Fibroblast of skin of left quadriceps (primary cell): ENCODE results near the gene NEU4.
"Not testable (repeated sequence)": the region's sequence is repeated elsewhere in the genome, so short reads cannot be mapped to it uniquely, and the experiment has no call there.

Experiments
- DNase-seq, 2 experiments: peaks; one replicate each; pipeline ENCODE4 v3.0.0-alpha.2; 2013; ENCODE audit warnings: low read depth in 2 of 2

Gene NEU4

DNA sequence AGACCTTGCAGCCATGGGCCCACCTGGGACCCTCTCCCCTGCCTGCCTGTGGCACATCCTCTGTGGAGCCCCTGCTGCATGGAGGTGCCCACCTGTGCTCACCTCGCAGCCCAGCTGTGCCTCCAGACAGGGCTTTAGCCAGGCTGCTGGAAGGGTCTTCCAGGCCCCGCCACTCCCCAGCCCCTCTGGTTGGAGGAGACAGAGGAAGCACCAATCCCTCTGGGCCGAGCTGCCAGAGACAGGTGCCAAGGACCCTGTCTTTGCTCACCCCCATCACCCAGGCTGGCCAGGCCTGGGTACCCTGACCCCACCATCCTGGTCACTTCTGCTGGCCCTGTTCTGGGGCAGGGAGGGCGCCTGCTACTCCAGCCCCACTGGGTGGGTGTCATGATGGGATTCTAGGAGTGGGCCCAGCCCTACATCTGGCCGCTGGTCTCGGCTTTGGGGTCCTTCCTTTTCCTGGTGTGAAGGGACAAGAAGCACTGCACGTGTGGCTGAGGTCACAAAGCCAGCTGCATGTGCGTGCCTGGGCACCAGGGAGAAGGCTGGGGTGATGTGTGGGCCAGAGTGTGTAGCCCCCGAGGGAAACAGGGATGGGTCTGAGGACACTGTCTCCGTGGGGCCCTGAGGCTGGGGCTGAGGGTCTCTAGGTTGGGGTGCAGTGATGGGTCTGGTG is 9.3 kb upstream of the NEU4 start:
- no peak for DNase-seq

DNA sequence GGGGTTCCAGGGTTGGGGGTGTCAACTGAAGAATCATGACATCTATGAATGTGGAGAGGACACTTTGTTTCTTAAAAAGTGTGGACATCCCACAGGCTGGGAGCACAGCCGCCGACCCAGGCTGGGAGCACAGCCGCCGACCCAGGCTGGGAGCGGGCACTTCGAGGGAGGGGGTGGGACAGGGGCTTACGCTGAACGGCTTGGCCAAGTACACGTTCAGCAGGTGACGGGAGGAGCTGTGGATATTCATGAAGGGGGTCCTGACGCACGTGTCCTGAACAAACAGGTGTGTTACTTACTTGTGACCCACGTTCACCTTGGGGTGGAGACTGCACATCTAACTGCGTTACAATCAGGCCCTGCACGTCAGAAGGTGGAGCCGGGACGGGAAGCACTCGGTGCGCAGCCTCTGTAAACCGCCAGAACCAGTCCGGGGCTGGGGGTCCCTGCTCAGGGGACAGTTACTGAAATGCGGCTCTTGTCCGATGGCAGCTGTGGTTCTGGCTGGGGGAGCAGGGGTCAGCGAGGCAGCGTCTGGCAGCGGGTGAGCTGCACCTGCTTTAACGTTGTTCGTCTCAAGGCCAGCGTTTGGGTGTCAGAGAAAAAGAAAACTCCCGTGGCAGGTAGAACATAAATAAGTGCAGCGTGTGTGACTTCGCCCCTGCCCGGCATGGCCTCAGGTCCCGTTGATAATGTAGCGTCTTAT is 8.6 kb upstream of the NEU4 start:
- not testable (repeated sequence) for DNase-seq

DNA sequence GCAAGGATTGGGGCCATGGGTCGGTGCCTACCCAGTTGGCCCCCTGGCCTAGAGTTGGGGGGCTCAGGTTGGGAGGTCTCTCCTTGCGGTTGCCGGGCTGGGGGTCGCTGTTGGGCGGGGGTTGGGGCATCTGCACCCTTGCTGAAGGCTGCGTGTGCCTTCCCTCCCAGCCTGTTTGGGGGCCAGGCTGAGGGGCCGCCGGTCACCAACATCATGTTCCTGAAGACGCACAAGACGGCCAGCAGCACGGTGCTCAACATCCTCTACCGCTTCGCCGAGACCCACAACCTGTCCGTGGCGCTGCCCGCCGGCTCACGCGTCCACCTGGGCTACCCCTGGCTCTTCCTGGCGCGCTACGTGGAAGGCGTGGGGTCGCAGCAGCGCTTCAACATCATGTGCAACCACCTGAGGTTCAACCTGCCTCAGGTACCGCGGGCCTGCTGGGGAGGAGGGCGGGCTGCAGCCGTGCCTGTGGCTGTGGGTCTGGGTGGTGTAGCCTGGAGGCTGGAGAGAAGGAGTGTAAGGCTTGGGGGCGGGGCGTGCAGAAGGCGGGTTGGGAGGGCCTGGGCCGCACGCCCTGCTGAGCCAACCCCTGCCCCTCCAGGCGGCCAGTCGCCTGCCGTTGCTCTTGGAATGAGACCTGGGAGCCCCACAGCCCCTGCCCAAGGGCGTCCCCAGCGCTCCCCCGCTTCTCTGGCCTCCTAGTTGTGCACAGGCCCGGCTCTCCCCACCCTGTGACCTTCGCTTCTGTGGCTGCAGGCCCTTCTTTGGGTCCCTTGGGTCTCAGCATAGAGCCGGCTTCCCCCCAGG is 7.2 kb upstream of the NEU4 start:
- DNase-seq: no peak

DNA sequence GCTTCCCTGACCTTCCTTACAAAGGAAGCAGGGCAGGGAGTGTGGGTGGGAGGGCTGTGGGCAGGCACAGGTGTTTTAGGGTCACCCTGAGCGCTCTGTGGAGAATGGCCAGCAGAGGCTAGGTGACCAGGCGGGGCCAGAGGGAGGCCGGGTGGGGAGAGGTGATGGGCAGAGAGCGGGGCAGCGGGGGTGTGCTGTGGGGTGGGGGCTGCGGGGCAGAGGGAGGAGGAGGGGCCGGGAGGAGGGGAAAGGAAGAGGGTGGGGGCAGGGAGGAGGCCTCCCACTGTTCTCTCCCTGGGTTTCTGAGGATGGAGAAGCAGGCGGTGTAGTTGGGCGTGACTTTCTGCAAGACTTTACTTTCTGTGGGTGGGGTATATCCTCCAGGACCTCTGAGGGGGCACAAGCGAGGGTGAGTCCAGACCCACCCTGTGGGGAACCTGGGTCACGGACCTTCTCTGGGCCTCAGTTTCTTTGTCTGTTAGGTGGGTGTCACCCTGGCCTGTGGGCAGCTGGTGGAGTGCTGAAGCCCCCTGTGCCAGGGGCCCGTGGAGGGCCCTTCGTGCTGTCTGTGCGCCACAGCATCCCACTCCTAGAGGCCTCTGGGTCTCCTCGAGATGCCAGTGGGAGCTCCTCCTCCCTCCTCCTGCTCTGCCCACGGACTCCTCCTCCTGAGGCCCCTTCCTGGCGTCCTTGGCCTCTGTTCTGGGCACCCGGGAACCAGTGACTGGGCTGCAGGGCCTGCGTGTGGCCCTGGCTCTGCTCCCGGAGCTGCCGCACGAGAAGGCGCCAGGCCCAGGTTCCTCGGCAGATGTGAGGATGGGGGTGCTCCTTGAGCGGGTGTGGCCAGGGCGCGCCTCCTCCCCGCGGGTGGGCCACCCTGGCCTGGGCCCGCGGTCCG is 6.3 kb upstream of the NEU4 start:
- DNase-seq: no peak

DNA sequence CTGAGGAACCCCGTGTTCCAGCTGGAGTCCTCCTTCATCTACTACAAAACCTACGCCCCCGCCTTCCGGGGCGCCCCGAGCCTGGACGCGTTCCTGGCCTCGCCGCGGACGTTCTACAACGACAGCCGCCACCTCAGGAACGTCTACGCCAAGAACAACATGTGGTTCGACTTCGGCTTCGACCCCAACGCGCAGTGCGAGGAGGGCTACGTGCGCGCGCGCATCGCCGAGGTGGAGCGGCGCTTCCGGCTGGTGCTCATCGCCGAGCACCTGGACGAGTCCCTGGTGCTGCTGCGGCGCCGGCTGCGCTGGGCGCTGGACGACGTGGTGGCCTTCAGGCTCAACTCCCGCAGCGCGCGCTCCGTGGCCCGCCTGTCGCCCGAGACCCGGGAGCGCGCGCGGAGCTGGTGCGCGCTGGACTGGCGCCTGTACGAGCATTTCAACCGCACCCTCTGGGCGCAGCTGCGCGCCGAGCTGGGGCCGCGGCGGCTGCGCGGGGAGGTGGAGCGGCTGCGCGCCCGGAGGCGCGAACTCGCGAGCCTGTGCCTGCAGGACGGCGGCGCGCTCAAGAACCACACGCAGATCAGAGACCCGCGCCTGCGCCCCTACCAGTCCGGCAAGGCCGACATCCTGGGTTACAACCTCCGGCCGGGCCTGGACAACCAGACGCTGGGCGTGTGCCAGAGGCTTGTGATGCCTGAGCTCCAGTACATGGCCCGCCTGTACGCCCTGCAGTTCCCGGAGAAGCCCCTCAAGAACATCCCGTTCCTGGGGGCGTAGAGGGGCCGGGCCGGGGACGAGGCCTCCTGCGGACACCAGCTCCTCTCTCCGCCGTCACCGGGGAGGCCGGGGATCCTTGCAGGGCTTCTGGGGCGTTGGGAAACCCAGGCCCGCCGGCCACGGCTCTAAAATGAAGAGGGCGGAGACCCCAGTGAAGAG is 5.3 kb upstream of the NEU4 start:
- DNase-seq: peak in 1 of 2 experiments; percentile 7

DNA sequence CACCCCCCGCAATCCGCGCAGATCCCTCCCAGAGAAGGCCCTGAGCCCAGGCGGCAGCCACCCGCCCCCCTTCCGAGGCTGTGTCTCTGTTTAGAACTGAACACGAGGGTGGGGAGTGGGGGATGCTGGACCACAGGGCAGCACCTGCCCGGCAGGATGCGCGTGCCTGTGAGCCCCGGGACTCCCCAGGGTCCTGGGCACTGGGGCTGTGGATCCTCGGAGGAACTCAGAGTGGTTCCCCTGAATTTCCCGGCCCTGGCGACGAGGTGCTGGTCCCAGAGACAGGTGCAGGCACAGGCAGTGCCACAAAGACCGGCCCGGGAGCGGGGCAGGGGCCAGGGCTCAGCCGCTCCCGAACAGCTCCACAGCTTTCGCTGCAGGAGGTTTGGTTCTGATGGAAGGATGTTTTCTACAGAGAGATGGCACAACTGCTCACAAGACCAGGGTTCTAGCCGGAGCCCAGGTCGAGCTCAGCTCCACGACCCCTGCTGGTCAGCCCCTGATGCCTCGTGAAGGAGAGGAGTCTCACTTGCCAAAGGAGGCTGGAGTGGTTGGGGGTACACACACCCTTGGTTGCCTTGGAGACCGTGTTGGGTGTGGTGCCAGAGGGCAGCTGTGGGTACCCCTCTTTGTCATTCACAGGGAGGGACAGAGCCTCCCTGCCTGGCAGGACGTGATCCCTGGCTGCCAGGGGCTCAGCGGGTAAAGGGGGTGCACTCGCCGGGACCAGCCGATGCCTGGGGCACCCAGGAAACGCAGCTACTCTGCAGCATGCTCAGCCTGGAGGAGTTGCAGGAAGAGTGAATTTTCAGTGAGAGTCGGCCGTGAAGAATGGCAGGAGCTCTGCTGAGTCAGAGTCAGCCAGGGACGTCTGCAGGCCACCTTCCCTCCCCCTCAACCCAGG is 4.4 kb upstream of the NEU4 start:
- DNase-seq: peak in 1 of 2 experiments; percentile 6

DNA sequence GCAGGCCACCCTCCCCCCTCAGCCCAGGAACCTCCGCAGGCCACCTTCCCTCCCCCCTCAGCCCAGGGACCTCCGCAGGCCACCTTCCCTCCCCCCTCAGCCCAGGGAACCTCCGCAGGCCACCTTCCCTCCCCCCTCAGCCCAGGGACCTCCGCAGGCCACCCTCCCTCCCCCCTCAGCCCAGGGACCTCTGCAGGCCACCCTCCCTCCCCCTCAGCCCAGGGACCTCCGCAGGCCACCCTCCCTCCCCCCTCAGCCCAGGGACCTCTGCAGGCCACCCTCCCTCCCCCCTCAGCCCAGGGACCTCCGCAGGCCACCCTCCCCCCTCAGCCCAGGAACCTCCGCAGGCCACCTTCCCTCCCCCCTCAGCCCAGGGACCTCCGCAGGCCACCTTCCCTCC is 2.8 kb upstream of the NEU4 start:
- DNase-seq: not testable (repeated sequence)

DNA sequence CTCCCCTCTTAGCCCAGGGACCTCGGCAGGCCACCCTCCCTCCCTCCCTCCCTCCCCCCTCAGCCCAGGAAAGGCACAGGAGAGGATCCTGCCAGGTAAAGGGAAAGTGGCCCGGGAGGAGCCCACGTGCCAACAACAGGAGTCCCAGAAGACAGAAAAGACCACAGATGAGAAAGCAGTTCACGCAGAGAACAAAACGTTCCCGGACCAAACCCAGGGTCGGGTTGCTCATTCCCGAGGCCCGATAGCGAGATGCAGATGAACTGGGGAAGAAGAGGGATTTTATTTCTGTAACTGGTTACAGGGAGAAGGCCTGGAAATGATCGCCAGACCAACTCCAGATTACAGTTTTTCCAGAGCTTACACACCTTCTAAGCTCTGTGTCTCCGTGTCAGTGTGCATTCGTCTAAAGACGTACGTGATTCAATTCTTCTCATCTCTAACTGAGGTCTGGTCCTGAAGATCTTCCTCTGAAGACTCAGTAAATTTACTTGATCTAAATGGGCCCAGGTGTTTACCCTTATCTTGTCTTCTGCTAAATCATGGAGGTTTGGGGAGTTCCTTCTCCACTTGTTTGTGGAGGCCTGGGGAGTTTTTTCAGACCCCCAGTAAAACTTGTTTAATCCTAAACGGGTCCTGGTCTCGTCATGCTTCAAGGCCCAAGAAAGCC is 807 bp upstream of the NEU4 start:
- no peak for DNase-seq

DNA sequence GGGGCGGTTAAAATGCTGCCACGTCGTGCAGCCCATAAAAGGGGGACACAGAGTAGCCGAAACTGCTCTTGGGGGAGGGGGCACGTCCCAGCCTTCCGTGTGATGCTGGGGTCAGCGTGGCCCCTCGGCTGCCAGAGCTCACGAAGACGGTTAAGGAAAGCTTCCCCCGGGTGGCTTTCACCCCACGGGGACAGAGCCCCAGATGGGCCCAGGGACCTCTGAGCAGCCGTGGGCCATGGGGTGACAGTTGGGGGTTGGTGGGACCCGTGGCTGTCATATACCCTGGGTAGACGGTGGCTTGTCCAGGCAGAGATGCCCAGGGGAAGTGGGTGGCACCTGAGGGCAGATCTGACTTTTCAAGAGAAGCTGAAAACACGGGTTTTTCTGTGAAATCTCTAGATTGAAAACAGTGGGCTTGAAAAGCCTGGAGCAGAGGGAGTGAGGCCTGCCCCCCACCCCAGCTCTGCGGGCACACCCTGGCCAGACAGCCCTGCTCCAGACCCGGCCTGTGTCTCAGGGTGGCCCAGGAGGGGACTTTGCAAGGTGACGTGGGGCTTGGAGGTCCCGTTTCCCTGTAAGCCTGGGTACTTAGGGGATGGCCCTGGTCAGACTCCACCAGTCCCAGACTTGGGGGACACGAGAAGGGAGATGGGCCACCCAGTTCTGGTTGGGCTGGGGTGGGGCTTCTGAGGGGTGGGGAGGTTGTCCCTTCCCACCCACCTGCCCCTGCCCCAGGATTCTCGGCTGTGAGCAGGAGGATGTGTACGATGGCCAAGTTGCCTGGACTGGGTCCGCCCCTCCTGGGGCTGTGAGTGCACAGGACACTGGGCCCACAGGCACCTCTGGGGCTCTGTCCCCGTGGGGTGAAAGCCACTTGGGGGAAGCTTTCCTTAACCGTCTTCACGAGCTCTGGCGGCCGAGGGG is 652 bp downstream of the NEU4 start:
- DNase-seq: no peak

DNA sequence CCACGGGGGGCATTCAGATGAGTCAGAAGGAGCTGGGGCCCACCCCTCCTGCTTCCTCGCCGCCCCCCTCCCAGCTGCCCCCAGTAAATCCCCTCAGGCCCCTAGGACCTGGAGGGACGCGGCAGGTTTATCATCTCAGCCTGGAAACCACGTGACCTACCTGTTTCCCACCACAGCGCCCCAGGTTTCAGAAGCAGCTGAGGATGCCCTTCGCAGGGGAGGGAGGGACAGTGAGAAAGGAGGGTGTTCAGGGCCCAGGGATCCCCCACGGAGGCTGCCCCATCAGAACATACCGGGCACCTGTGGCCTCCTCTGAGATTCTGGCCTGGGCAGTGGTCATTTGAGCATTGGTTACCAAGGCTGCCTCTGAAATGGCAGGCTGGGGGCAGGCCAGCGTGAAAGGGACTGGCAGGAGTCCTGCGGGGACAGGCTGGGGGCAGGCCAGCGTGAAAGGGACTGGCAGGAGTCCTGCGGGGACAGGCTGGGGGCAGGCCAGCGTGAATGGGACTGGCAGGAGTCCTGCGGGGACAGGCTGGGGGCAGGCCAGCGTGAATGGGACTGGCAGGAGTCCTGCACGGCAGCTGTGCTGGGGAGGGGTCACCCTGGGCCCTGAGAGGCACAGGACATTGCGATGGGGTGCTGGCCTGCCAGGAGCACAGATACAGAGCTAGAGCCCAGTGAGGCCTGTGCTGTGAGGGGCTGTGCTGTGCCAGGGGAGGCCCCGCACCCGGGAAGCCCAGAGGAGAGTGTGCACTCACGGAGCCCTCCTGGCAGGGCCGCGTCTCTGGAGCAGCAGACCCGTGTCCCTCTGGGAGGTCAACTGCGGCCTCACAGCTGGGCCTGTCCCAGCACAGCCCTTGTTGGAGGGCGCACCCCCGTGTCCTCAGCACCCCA is 1.6 kb downstream of the NEU4 start:
- no peak for DNase-seq

DNA sequence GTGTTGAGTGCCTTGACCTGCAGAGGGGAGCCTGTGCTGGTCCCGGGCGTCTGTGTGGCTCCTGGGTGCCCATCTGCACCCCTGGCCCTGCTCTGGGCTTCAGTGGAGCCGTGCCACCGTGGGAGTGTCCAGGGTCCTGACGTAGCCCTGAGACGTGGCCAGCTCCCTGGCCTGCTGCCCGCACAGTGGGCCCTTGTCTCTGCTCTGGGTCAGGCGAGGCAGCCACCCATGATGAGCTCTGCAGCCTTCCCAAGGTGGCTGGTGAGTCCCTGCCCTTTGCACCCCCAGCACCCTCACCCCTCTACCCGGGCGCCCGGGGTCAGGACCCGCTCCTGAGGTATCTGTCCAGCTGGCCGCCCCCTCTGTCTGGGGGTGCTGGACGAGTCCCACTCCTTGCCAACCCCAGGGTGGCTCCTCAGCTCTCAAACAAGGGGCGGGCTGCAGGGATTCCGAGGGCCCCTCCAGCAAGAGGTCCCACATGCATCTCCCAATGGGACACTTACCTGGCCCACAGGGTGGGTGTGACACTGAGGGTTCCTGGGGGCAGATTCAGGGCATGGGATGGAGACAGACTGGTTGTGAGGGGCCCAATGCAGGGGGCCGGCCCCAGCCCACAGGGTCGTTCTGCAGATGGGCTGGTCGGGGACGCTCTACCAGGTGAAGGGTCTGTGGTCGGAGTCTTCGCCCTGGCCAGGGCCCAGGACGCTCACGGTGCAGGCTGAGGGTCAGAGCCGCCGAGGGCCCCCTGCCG is 2.4 kb downstream of the NEU4 start:
- DNase-seq: no peak

DNA sequence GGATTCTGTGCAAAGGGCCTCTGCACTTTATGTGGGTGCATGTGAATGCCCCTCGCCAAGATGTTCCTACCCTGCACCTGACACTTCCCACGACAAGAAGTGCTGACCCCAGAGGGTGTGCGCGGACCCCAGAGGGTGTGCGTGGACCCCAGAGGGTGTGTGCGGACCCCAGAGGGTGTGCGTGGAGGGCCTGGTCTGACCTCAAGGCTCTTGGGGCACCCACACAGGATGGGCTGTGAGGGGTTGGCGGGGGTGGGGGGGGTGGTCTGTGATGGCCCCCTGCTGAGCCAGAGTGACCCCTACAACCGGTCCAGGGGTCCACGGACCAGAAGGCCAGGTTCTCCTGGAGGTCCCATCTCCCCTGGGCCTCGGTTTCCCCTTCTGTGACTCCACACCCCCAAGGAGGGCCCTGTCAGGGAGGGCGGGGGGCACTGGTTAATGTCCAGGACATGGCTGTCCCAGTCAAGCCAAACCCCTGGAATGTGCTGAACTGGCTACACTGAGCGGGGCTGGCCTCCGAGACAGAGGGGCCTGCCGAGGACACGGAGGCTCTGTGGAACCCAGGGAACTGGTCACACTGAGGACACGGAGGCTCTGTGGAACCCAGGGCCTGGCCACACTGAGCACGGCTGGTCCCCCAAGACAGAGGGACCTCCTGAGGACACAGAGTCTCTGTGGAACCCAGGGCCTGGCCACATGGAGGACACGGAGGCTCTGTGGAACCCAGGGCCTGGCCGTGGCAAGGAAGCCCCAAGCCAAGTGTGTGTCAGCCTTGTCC is 3.1 kb downstream of the NEU4 start:
- no peak for DNase-seq

DNA sequence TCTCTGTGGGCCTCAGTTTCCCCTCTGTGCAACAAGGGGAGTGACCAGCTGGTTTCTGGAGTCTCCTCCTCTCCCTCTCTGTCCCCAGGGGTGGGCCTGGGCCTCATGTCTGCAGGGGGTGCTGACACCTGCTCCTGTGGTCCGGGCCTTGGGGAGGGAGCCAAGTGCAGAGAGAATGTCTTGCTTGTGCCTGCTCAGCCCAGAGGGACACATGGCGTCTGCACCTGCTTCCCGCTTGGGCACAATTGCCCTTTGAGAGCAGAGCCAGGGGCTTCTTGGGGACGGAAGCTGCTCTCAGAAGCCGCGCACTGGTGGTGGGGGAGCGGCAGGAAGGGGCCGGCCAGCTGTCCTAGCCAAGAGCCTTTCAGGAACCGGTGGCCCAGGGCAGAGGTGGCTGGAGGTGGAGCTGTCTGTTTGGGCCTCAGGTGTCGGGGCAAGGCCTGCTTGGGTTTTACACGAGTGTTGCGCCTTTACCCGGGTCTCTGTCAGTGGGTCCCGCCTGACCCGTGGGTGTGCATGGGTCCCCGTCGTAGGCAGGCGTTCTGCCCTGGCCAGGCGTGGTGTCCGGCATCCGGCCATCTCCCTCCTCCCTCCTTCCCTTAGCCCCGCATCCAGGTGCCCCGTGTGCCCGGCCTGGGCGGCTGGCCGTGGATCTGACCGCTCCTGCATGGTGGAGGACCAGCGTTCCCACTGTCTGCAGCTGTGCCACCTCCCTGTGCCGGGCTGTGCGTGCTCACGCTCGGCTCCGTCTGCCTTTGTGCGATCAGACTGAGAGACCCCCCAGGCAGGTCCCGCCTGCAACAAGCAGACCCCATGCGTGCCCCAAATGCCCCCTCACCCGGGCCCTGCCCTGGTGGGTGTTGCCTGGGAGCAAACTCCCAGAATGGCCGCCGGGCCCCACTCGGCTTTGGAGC is 4.0 kb downstream of the NEU4 start:
- DNase-seq: no peak
